Activated CD4-positive, alpha-beta T cell treated with anti-CD3 and anti-CD28 coated beads for 24 hours (primary cell): ENCODE measurements around the gene PLOD1.
"Not testable (repeated sequence)": the region's sequence is repeated elsewhere in the genome, so short reads cannot be mapped to it uniquely, and the experiment has no call there.

Experiments used
- DNase-seq, 2 donors: peaks; one replicate each; pipeline ENCODE4 v3.0.0-alpha.2; 2020; ENCODE audit warnings: low read depth in 2 of 2

PLOD1 gene

DNA sequence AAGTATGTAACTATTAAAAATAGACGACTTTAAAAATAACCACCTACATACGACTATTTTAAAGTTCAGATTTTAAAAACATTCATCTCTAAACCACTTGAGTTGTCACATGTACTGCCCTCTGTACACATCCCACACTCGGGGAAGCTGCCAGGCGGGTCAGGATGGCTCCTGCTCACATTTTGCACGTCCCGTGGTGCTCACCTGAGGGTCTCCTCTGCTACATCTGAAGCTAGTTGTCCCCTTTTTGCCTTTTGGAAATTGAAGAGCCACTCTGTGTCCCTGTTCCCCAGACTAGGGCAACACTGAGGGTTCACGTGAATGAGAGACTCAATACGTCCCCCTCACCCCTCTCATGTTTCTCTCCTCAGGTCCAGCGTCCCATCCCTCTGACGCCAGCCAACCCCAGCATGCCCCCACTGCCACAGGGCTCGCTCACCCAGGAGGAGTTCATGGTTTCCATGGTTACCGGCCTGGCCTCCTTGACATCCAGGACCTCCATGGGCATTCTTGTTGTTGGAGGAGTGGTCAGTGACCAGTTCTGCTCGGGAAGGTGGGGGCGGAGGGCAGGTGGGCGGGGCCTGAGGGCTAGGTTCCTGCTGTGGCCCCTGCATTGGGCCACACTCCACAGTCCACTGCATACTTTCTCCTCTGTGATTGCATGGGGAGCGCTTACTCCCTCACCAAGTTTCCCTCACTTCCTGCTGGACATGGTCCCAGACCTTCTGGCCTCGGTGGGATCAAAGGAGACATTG, 71.8 kb downstream of the PLOD1 start:
- no peak for DNase-seq

GRCh38 chr1:12007204-12007603, 72.7 kb downstream of the PLOD1 start:
- no peak for DNase-seq

DNA sequence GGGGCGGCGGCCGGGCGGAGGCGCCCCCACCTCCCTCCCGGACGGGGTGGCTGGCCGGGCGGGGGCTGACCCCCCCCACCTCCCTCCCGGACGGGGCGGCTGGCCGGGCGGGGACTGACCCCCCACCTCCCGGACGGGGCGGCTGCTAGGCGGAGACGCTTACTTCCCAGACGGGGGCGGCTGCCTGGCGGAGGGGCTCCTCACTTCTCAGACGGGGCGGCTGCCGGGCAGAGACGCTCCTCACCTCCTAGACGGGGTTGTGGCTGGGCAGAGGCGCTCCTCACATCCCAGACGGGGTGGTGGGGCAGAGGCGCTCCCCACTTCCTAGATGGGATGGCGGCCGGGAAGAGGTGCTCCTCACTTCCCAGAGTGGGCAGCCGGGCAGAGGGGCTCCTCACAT, 73.8 kb downstream of the PLOD1 start:
- not testable (repeated sequence) for DNase-seq

GRCh38 chr1:12009318-12009947, 74.9 kb downstream of the PLOD1 start:
- no peak for DNase-seq

GRCh38 chr1:12010746-12011570, 76.4 kb downstream of the PLOD1 start:
- no peak for DNase-seq

DNA sequence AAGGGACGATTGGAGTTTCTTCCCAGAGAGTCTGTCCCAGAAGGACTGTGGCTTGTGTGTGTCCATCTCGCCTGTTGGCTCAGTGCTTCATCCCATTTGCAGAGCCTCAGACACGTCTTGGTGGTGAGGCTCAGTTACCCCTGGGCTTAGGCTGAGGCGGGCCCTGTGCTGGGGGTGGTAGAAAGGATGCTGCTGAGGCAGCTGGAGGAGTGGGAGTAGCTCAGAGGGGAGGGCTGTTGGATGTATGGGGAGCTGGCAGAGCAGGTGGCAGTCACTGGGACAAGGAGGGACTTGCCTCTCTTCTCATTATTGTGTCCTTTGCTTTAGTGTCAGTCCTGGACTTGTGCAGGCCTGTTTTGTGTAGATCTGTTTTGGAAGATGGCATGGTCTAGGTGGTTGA, 77.5 kb downstream of the PLOD1 start:
- no peak for DNase-seq

DNA sequence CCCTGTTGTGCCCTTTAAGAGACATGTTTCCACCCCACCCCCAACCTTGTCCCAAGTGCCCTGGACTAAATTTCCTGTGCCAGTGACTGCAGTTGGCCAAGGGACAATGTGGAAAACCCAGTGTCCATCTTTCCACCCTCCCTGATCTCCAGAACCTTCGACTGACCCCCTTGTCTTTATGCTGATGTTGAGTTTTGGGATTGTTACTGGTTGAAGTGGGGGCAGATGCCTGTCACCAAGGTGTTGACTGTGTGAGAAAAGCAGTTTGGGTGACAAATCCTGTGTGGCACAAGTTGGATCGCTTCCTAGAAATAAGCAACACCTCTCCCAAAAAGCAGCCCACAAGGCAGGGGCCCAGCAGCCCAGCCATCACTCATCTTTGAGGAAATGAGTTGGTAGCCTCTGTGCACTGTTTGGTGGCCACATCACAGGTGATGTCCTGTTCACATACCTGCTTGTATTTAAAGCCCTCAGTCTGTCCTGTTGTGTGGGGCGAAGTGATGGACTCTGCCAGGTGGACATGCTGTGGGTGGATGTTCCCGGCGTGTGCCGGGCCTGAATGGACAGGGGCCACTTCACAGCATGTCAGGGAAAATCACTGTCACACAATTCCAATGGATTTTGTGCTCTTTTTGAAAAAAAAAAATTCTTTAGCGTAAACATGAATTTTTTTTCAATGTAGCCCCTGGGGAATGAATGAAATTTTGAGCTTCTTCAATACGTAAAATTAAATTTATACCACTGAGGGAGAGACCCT, 78.2 kb downstream of the PLOD1 start:
- no peak for DNase-seq

DNA sequence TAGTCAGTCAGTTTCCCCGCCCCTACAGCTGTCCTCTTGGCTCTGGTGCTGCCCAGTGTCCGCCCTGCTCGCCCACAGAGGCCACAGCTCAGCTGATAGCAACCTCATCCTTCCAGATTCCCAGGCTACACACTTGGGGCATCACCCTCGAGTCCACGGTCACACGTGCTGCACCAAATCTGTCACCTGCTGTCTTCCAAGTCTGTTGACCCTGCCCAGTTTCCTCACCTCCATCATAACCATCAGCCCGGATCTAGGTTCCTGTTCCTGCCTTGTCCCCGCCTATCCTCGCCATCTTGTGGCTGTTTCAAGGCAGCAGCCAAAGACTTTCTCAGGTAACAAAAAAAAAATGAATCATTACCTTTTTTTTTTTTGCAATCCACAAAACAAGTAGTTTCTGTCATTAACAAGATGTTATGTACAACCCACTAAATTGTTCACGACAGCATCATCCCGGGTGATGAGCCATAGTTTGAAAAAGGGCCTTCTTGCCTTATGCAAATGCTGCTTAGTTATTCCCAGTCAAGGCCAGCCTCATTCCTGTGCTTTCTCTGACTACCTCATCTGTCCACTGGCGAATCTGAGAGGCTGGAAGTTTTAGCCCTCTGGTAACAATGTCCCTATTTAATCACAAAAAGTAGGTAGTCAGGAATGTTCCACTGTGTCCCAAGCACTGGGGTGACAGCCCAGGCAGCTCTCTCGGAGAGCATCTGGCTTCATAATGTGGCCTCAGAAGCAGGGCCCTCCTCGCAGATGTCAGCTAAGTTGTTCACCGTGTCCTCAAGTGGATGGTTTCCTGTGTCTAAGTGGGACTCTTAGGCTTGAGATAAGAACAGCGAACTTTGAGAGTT, 79.8 kb downstream of the PLOD1 start:
- DNase-seq: no peak

- DNase-seq: no peak
These were observed 80.5 kb downstream of the PLOD1 start for GRCh38 chr1:12015001-12015491.

GRCh38 chr1:12015499-12015898, 81.0 kb downstream of the PLOD1 start:
- no peak for DNase-seq

- no peak for DNase-seq
These were observed 81.7 kb downstream of the PLOD1 start for GRCh38 chr1:12016182-12016581.

GRCh38 chr1:12019858-12020509, 85.5 kb downstream of the PLOD1 start:
- DNase-seq: no peak

GRCh38 chr1:12021616-12022015, 87.1 kb downstream of the PLOD1 start:
- DNase-seq: no peak

DNA sequence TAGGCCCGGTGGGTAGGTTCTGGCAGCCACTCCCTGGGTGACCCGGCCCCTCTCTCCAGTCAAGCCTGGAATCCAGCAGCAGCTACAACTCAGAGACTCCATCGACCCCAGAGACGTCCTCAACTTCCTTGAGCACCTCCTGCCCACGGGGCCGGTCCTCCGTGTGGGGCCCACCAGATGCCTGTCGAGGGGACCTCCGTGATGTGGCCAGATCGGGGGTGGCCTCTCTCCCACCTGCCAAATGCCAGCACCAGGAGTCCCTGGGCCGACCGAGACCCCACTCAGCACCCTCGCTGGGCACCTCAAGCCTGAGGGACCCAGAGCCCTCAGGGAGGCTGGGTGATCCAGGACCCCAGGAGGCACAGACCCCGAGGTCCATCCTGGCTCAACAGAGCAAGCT, 87.5 kb downstream of the PLOD1 start:
- DNase-seq: no peak
